HG02884 (cell line): ENCODE data around the gene CSRNP3.

Experiments
- ATAC-seq: cut with Tn5 transposase; IDR thresholded peaks from one replicate; pipeline ENCODE4 v1.9.1; 2021; ENCODE audit warnings: mild to moderate bottlenecking, moderate library complexity; ENCODE audit not compliant: unreplicated experiment

Gene CSRNP3

GRCh38 chr2:165536851-165537499 is 67.5 kb downstream of the CSRNP3 start:
- no peak for ATAC-seq

DNA sequence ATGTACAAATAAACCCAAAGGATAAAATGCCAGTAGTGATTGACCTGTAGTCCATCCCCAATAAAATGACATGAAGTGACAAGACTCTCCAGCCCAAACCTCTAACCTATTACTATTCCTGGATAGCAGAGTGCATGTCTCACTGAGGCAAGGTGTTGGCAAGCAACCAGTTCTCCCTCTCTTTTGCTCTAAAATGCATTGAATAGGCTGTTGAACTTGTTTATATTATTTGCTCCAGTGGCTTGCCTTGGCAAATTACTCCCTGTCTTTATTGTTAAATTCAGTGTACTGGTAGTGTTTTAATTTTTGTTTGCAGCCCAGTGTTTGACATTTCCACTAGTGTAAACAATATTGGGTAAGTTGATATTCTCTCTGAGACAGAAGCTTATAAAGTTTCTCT is 70.5 kb downstream of the CSRNP3 start:
- ATAC-seq, result no peak

DNA sequence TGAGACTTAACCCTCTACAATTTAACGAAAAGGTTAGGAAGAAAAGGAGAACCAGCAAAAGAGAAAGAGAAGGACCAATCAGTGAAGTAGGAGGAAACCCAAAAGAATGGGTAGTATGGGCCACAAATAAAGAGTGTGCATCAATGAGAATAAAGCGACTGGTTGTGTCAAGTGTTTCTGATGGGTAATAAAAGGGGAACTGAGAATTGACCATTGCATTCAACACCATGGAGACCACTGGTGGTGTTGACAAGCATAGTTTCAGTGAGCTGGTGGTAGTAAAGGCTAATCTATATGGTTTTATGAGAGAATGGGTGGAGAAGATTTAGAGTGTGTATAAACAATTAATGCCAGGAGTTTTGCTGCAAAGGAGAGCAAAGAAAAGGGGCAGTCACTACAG is 75.4 kb downstream of the CSRNP3 start:
- peak; percentile 75 for ATAC-seq

DNA sequence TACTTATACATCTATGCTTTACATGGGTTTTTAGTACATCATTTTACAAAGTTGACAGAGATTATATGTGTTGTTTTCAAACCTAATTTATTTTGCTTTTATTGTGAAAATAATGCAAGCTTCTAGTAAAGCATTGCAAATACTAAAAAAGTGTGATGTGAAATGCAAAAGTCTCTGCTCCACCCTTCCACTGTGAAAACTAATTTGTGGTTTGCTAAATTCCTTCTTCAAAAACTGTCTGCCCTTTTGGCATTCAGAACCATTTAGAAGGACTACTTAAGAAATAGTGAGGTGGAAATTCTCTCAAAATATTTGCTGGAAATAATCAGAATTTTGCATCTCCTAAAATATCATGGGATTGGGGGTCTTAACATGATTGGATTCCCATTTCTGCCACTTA is 78.4 kb downstream of the CSRNP3 start:
- no peak for ATAC-seq

GRCh38 chr2:165549619-165550018 is 80.1 kb downstream of the CSRNP3 start:
- no peak for ATAC-seq

DNA sequence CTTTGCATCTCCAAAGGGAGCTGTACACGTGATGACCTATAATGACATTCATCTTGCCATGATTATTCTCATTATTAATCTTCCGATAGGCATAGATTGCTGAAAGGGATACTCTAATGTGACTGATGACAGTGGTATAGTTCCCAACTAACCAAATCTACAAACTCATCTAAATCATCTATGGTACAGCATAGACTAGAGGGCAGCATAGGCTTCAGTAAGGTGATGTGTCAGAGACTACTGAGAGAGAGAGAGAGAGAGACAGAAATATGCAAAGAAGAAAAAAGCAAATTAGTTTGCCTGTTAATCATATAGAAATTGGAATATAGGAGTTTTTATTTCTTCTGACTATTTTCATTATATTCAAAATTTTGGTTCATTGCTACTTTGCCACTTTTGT is 89.3 kb downstream of the CSRNP3 start:
- peak; percentile 56 for ATAC-seq

DNA sequence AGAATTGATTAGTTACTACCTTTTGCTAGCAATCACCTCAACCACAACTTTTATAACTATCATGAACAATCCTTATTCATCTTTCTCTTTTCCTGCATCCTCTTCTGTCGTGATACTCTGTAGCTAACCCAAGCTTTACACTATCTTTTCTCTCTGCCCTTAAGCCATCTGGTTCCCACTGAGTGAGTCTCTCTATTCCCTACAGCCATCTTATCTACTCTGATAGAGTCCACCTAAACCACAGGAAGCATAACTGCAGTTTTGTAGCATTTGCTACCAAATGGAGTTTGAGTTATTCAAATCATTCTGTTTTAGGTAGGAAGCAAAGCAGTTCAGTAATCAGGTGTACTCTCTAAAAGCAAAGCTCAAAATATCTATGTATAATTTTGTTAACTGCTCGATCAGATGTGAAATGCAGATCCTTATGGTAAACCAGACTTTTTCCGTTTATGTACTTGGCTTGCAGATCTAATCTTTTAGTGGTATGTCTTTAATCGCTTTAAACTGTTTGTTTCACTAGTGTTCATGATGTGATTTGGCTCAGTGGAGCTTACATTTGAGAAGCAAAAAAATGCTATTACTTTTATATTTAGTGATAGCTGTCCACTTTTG is 91.0 kb downstream of the CSRNP3 start:
- ATAC-seq, result no peak

- ATAC-seq, result no peak
These were observed 92.0 kb downstream of the CSRNP3 start for GRCh38 chr2:165561516-165561915.

DNA sequence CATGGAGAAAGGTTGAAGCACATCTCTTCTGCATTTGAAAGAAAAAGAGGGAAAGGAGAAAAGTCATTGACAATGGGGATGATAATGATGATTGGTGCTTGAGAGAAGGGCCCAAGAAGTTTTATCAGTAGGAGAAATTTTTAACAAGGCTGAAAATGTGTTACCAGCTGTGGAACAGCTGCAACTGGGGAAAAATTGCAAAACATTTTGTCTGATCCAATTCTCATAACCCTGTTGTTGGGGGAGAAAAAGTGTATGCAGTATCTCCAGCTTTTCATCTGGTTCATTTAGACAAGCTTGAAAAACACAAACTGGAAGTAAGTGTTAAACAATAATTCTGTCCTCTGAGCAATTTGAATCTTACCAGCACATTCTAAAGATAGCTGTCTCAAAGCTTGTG is 92.7 kb downstream of the CSRNP3 start:
- ATAC-seq, result no peak

GRCh38 chr2:165563468-165564225 is 94.1 kb downstream of the CSRNP3 start:
- no peak for ATAC-seq

- ATAC-seq, result no peak
These were observed 96.5 kb downstream of the CSRNP3 start for GRCh38 chr2:165566008-165566407.

DNA sequence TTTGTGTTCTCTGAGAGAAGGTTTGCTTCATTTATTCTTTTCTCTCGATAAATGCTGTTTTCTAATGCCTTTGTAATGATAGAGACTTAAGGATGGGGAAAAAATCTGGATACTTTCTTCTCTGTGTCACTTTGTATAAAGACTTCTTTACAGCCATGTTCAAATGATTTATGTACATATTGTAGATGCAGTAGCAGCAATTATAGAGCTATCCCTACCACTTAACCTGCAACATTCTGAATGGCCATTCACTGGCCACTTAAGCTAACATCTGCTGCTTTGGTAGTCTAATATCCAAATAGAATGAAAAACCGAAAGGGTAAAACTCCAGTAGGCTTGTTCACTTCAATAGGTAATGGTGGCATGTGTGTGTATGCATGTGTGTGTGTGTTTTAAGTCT is 97.8 kb downstream of the CSRNP3 start:
- ATAC-seq, result no peak

DNA sequence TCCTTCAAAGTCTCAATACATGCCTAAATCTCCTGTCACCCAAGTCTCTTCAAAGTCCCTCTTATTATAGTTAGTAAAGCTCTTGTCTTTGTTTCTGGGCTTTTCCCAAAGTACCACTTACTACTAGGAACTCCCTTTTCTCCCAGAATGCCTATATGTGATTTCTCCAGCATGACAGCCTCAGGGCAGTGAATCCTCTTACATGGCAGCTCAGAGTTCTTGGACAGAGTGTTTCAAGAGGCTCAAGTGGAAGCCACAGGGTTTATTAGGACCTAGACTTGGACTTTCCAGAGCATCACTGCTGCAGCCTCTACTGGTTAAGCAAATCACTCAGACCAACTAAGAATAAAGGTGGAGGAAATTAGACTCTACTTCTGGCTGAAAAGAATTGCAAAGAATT is 98.9 kb downstream of the CSRNP3 start:
- no peak for ATAC-seq

GRCh38 chr2:165571477-165571876 is 102.0 kb downstream of the CSRNP3 start:
- no peak for ATAC-seq

DNA sequence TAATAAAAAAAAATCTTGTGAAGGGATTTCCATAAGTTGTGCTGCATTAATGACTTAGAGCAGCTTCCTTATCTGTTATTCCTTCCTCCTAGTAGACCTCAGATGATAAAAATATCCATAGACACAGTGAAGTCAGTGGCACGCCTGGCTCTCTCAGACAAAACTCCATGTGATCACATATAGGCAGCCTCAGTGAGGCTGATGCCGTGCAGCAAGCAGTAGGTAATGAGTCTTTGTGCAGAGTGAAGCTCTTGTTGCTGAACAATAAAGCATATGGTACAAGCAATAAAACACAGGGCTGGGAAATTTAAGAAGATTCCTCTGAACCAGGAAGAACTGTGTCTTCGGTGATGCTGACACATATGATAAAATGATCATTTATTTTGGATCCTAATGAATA is 102.7 kb downstream of the CSRNP3 start:
- no peak for ATAC-seq

- no peak for ATAC-seq
These were observed 104.3 kb downstream of the CSRNP3 start for GRCh38 chr2:165573534-165574461.

GRCh38 chr2:165575044-165575615 is 105.6 kb downstream of the CSRNP3 start:
- ATAC-seq, result no peak

DNA sequence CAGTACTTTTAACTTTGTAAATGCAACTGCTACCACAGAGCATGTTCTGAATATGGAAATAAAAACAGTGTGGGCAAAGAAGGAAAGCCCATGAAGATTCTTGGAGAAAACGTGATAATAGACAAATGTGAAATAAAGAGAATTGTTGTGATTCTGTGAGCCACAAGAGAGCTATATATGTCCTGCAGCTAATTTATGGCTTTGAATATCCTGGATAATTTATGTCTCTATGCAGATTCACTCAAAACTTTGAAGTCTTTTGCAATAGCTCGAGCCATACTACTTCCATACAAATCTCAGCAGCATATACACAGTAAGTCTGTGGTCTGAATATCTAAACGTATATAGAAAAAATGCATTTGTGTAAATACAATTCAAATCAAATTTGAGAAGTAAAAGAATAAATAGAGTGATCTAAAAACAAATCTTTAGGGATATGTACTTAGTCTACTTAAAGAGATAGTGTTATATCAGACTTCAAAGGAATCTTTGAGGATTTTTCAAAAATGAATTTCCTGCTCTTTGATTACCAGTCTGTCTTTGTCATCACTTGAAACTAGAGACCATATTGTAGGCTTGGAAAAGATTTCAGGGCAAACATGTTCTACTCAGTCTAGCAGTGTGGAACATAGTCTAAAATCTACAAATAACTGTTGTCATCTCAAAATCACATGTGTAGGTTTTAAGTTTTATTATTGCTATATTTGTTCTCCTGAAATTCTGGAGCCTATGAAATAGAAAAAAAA is 107.1 kb downstream of the CSRNP3 start:
- no peak for ATAC-seq

DNA sequence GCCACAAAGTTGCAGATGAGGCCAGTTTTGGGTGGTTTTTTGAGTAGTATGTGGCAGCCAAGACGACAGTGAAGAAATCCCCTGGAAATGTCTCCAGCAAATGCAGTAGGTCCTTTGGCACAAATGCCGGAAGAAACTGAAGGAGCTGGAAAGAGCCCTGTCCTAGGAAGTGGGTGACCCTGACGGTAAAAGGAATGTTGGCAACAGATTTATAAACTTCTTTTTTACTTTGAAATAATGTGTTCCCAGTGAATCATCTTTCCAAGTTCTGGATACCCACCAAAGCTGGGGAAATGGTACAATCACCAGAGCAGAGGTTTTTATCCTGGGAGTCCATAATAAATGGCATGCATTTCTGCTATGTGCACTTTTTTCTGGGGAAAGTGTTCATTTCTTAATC is 112.9 kb downstream of the CSRNP3 start:
- ATAC-seq, result no peak

DNA sequence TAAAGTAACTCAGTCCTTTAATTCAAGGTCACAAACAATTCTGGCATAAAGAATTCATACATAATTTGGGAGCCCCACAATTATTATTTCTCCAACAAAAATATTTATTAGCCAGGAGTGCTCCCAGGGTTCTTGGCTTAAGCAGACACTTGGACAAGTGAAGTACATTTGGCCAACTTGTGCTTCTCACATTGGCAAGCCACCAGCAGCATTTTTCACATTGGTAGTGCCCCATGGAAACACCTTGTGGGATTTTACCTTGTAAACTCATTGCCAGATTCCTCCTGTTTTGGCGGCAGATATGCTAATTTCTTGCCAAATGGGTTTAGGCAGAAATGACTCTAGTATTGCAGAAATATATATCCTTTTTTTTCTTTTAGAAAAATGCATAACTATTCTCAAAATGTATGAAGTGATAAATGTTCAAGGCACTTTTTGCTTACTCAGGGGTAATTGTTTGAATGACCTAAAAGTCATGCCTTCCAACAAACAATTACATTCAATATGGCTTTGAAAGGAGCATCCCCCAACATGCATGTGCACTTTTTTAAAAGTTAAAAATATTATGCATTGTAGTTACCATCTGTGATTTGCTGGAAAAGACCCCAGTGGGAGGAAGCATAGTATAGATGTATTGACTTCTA is 113.5 kb downstream of the CSRNP3 start:
- ATAC-seq, result no peak
